ENCODE results near the gene IFITM2.
"Not testable (repeated sequence)": the region's sequence is repeated elsewhere in the genome, so short reads cannot be mapped to it uniquely, and the experiment has no call there.

Gene IFITM2

GRCh38 chr11:311013-311748 is 3.6 kb downstream of the IFITM2 start:
- not testable (repeated sequence) for DNase-seq

GRCh38 chr11:312092-312816 is 4.6 kb downstream of the IFITM2 start:
- no peak for DNase-seq

GRCh38 chr11:313304-313786 is 5.7 kb downstream of the IFITM2 start:
- DNase-seq = no peak

GRCh38 chr11:313787-314553 is 6.4 kb downstream of the IFITM2 start, which contains the start of gene IFITM1:
Gene IFITM1, plus strand, starts transcription at chr11:314040. Its CDS starts 131 bp downstream, at chr11:314171.
- peak; percentile 48 for DNase-seq

- DNase-seq = not testable (repeated sequence)
Observed at GRCh38 chr11:314554-314875, 6.9 kb downstream of the IFITM2 start.

GRCh38 chr11:315051-315481 is 7.5 kb downstream of the IFITM2 start:
- no peak for DNase-seq

- no peak for DNase-seq
Observed at GRCh38 chr11:315516-315994, 7.9 kb downstream of the IFITM2 start.

- DNase-seq = no peak
Observed at GRCh38 chr11:316031-316701, 8.6 kb downstream of the IFITM2 start.

- no peak for DNase-seq
Observed at GRCh38 chr11:316891-317301, 9.3 kb downstream of the IFITM2 start.

- DNase-seq = not testable (repeated sequence)
Observed at GRCh38 chr11:317668-318404, 10.2 kb downstream of the IFITM2 start.

- DNase-seq = not testable (repeated sequence)
Observed at GRCh38 chr11:318405-319120, 10.9 kb downstream of the IFITM2 start.

- not testable (repeated sequence) for DNase-seq
Observed at GRCh38 chr11:319121-319887, 11.7 kb downstream of the IFITM2 start.

- not testable (repeated sequence) for DNase-seq
Observed at GRCh38 chr11:319888-320273, 12.3 kb downstream of the IFITM2 start.

- DNase-seq = no peak
Observed at GRCh38 chr11:324156-324555, 16.5 kb downstream of the IFITM2 start.

- not testable (repeated sequence) for DNase-seq
Observed at GRCh38 chr11:324593-325517, 17.2 kb downstream of the IFITM2 start.

- DNase-seq = no peak
Observed at GRCh38 chr11:325796-326591, 18.4 kb downstream of the IFITM2 start.

- DNase-seq = no peak
Observed at GRCh38 chr11:326592-326841, 18.9 kb downstream of the IFITM2 start.

GRCh38 chr11:326842-327580 is 19.4 kb downstream of the IFITM2 start:
- DNase-seq = no peak

Measured in activated naive CD4-positive, alpha-beta T cell treated with anti-CD3 and anti-CD28 coated beads, Interleukin-2, amount 50 U/mL, for 16 hours (primary cell).